ENCODE data around the gene RABGGTA. TPM values are rescaled to one million over a fixed set of nuclear protein-coding genes. Genes with fewer than 3 reads are reported as not detected.

RABGGTA gene
- total RNA-seq, 1 donor: 34.0 TPM

DNA sequence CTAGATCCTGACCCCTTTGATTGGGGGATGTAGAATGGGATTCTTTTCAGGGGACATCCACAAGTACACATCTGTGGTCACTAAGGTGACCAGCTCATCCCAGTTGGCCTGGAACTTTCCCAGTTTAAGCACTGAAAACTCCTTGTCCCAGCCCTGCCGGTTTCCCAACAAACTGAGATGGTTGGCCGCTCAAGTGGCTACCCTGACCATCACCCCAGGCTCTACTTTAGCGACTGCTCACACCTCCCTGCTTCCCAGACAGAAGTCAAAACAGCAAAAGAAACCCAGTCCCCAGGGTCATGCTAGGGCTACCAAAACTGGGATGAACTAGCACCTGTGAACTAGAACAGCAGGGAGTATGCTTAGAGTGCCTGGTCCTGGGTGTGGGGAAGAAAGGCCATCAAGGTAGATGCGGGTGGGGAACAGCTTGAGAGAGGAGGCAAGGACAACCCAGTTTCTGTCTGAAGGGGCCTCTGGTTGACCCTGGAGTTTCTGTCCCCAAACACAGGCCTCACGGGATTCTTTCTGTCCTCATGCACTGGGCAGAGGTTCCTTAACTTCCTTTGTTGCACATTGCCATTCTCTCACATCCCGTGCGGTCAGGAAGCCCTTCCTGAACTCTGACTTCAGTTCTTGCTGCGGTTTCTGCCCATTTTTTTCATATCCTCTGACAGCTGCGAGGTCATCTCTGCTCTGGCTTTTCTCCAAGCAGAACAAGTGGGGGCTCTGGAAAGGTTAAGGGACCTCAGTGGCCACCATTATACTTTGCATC is 41.5 kb upstream of the RABGGTA start:
- DNase-seq (ENCODE audit: insufficient read length, low spot score, missing footprints): peak; percentile 62
- TF ChIP-seq, protein P1, sequence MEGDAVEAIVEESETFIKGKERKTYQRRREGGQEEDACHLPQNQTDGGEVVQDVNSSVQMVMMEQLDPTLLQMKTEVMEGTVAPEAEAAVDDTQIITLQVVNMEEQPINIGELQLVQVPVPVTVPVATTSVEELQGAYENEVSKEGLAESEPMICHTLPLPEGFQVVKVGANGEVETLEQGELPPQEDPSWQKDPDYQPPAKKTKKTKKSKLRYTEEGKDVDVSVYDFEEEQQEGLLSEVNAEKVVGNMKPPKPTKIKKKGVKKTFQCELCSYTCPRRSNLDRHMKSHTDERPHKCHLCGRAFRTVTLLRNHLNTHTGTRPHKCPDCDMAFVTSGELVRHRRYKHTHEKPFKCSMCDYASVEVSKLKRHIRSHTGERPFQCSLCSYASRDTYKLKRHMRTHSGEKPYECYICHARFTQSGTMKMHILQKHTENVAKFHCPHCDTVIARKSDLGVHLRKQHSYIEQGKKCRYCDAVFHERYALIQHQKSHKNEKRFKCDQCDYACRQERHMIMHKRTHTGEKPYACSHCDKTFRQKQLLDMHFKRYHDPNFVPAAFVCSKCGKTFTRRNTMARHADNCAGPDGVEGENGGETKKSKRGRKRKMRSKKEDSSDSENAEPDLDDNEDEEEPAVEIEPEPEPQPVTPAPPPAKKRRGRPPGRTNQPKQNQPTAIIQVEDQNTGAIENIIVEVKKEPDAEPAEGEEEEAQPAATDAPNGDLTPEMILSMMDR (IDR thresholded peaks at IDR 0.05; ENCODE audit: extremely low read depth, low read depth, low read length): no peak
- Histone ChIP-seq H3K27me3 (ENCODE audit: insufficient read depth, low read length) (peaks cover 7% of the 10 kb centered on the region), H3K79me2 (ENCODE audit: insufficient read depth, low read length) (no peaks in the 10 kb centered on the region), H3K4me1 (ENCODE audit: insufficient read depth, low read length) (peaks cover 23% of the 10 kb centered on the region), H2AFZ (ENCODE audit: low read length) (no peak overlapping the region), H3K4me2 (ENCODE audit: insufficient read depth, low read length) (no peak overlapping the region), H3K27ac (ENCODE audit: low read depth, low read length) (no peak overlapping the region), H4K20me1 (ENCODE audit: insufficient read depth, low read length) (no peaks in the 10 kb centered on the region), H3K9me3 (ENCODE audit: low read depth, low read length) (no peaks in the 10 kb centered on the region), H3K4me3 (ENCODE audit: insufficient read depth, low read length) (no peak overlapping the region), H3K36me3 (ENCODE audit: insufficient read depth, low read length) (no peaks in the 10 kb centered on the region)

DNA sequence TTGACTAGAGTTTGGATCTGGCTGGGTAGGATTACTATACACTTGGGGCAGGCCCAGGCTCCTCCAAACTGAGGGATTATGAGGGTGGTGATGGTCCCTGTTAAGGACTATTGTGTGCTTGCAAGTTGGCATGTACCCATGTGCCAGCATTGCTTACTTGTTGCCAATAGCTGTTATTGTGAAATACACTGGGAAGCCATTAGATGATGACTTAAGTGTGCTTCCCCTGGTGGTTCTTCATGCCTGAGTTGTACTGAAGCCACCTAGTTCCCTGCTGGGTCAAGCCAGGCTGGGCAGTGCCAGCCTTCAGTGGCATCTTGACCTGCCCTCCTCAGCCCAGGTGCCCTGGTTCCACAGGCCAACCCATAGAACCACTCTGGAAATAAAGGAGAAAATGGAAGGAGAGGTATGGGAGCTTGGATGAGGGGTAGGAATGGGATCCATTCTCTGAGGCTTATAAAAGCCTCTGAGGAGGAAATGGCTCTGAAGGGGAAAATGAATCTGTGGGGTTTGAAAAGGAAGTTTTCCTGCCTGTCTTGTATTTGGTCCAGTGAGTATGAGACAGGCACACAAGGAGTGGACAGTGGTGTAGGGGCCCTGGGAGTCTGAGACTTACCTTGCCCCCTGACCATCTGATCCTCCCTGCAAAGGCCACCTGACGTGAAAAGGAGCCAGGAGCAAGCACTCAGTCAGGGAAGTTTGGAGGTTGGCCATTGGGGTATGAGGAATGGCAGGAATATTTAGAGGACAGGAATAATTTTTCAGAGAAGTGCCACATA is 40.6 kb upstream of the RABGGTA start:
- DNase-seq (ENCODE audit: insufficient read length, low spot score, missing footprints): peak; percentile 77
- Histone ChIP-seq H3K36me3 (ENCODE audit: insufficient read depth, low read length) (no peaks in the 10 kb centered on the region), H3K9me3 (ENCODE audit: low read depth, low read length) (no peaks in the 10 kb centered on the region), H3K4me3 (ENCODE audit: insufficient read depth, low read length) (peak overlapping the region; percentile 63), H3K27ac (ENCODE audit: low read depth, low read length) (no peak overlapping the region), H3K79me2 (ENCODE audit: insufficient read depth, low read length) (no peaks in the 10 kb centered on the region), H2AFZ (ENCODE audit: low read length) (no peak overlapping the region), H3K27me3 (ENCODE audit: insufficient read depth, low read length) (peaks cover 6% of the 10 kb centered on the region), H3K4me1 (ENCODE audit: insufficient read depth, low read length) (peaks cover 15% of the 10 kb centered on the region), H4K20me1 (ENCODE audit: insufficient read depth, low read length) (no peaks in the 10 kb centered on the region), H3K4me2 (ENCODE audit: insufficient read depth, low read length) (peak overlapping the region; percentile 15)
- TF ChIP-seq, protein P1 (IDR thresholded peaks at IDR 0.05; ENCODE audit: extremely low read depth, low read depth, low read length): no peak

DNA sequence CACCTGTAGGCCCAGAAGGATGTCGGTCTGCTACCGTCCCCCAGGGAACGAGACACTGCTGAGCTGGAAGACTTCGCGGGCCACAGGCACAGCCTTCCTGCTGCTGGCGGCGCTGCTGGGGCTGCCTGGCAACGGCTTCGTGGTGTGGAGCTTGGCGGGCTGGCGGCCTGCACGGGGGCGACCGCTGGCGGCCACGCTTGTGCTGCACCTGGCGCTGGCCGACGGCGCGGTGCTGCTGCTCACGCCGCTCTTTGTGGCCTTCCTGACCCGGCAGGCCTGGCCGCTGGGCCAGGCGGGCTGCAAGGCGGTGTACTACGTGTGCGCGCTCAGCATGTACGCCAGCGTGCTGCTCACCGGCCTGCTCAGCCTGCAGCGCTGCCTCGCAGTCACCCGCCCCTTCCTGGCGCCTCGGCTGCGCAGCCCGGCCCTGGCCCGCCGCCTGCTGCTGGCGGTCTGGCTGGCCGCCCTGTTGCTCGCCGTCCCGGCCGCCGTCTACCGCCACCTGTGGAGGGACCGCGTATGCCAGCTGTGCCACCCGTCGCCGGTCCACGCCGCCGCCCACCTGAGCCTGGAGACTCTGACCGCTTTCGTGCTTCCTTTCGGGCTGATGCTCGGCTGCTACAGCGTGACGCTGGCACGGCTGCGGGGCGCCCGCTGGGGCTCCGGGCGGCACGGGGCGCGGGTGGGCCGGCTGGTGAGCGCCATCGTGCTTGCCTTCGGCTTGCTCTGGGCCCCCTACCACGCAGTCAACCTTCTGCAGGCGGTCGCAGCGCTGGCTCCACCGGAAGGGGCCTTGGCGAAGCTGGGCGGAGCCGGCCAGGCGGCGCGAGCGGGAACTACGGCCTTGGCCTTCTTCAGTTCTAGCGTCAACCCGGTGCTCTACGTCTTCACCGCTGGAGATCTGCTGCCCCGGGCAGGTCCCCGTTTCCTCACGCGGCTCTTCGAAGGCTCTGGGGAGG is 39.5 kb upstream of the RABGGTA start, which contains the start of gene LTB4R:
Gene LTB4R, plus strand, starts transcription at position 857 of the 959 bp plus-strand sequence. CDS start 4,150 bp downstream, outside the sequence.
- Histone ChIP-seq H3K36me3 (ENCODE audit: insufficient read depth, low read length) (peaks cover 1% of the 10 kb centered on the region), H3K27ac (ENCODE audit: low read depth, low read length) (no peak within 1 kb of the TSS), H4K20me1 (ENCODE audit: insufficient read depth, low read length) (no peaks in the 10 kb centered on the region), H3K79me2 (ENCODE audit: insufficient read depth, low read length) (no peaks in the 10 kb centered on the region), H2AFZ (ENCODE audit: low read length) (peak within 1 kb of the TSS; percentile 52), H3K4me1 (ENCODE audit: insufficient read depth, low read length) (peaks cover 15% of the 10 kb centered on the region), H3K4me2 (ENCODE audit: insufficient read depth, low read length) (peak within 1 kb of the TSS; percentile 80), H3K27me3 (ENCODE audit: insufficient read depth, low read length) (no peaks in the 10 kb centered on the region), H3K9me3 (ENCODE audit: low read depth, low read length) (no peaks in the 10 kb centered on the region), H3K4me3 (ENCODE audit: insufficient read depth, low read length) (peak within 1 kb of the TSS; percentile 63)
- TF ChIP-seq, protein P1 (IDR thresholded peaks at IDR 0.05; ENCODE audit: extremely low read depth, low read depth, low read length): peak; percentile 20
- peak; percentile 98 for DNase-seq (ENCODE audit: insufficient read length, low spot score, missing footprints)
